BJ (cell line): ENCODE data around the gene GIPC1. TPM values are rescaled to one million over a fixed set of nuclear protein-coding genes. Genes with fewer than 3 reads are reported as not detected.

Experiments
- CTCF ChIA-PET: fragments of 350-600 bp; formaldehyde crosslinking; extraction: SDS; loops from one replicate; lab custom pipeline; 2021; ENCODE audit warnings: antibody characterized with exemption, inconsistent platforms; lab: Yijun Ruan, JAX
- POLR2A ChIA-PET: fragments of 300-600 bp; sonication (Branson Sonifier 250); formaldehyde crosslinking; extraction: SDS; loops from one replicate; lab custom pipeline; 2021; ENCODE audit warnings: antibody characterized with exemption; lab: Charles Lee
- DNase-seq: peaks from one replicate; pipeline ENCODE4 v3.0.0-alpha.2; 2011; ENCODE audit warnings: low read depth
- H3K27me3 ChIP-seq: 2 replicates; pipeline ENCODE4 v1.6.0; 2011; ENCODE audit warnings: low read length; ENCODE audit not compliant: control insufficient read depth, insufficient read depth
- H3K36me3 ChIP-seq: 2 replicates; pipeline ENCODE4 v1.5.1; 2011; ENCODE audit warnings: low read length; ENCODE audit not compliant: control insufficient read depth, insufficient read depth
- H3K4me3 ChIP-seq: 2 replicates; pipeline ENCODE4 v1.5.1; 2011; ENCODE audit warnings: low read depth, mild to moderate bottlenecking, control low read depth, low read length
- CTCF ChIP-seq: IDR thresholded peaks from 2 replicates; pipeline ENCODE4 v1.5.1; 2011; ENCODE audit warnings: low read depth, mild to moderate bottlenecking, control low read depth, inconsistent platforms, low read length, moderate library complexity; ENCODE audit not compliant: insufficient read depth
- polyA plus RNA-seq: library from polyadenylated mRNA; depleted of rRNA; stranded (reverse); fragments of >200 nt; gene quantifications from 2 replicates; pipeline ENCODE4 v1.2.3, GENCODE V29; 2011; rRNA removed
- small RNA-seq: library from RNA; depleted of rRNA; stranded (forward); fragments of <200 nt; gene quantifications from one replicate; pipeline ENCODE3, GENCODE V24; 2012; ENCODE audit warnings: low replicate concordance, low read depth; ENCODE audit not compliant: insufficient read length

Gene GIPC1
- polyA plus RNA-seq, 1 experiment: 119 TPM

GRCh38 chr19:14430712-14431111, 65.2 kb downstream of the GIPC1 start:
- ChIA-PET POLR2A (no interaction called here), CTCF (interaction anchor here (1.0 to 2.0 kb wide), 5 partner anchors 11 to 272 kb away, joined by 3 to 6 read pairs (median 4); no protein-coding TSS in a partner anchor)
- DNase-seq: no peak

GRCh38 chr19:14428882-14429416, 67.0 kb downstream of the GIPC1 start:
- ChIA-PET CTCF (interaction anchor here (1.2 kb wide), 1 partner anchor 43 kb away, joined by 7 read pairs; no protein-coding TSS in a partner anchor), POLR2A (no interaction called here)
- Histone ChIP-seq H3K4me3 (no peak overlapping the region), H3K36me3 (no peaks in the 10 kb centered on the region), H3K27me3 (no peaks in the 10 kb centered on the region)
- TF ChIP-seq CTCF: no peak
- DNase-seq: no peak

More at GRCh38 chr19:14430712-14431111, 65.2 kb downstream of the GIPC1 start:
- no peaks in the 10 kb centered on the region for H3K36me3 ChIP-seq
- H3K27me3 ChIP-seq: no peaks in the 10 kb centered on the region
- TF ChIP-seq CTCF: no peak
- no peak overlapping the region for H3K4me3 ChIP-seq

Small RNAs within 50 kb of the gene (small RNA-seq; reads per million reads assigned to genes)
- gene SNRPGP15: not detected

Other genes starting within 250 kb of the GIPC1 start
- gene ADGRE5, start 114.7 kb downstream of the GIPC1 start, polyA plus RNA-seq: 27.1 and 64.4 TPM in 2 replicates
- gene DDX39A, start 76.8 kb downstream of the GIPC1 start, polyA plus RNA-seq: 37.9 and 64.0 TPM in 2 replicates
- 73.5 and 117 TPM in 2 replicates for gene PKN1, start 62.8 kb downstream of the GIPC1 start, polyA plus RNA-seq
- 0.63 and 1.0 TPM in 2 replicates for gene PTGER1, start 20.8 kb downstream of the GIPC1 start, polyA plus RNA-seq
- gene DNAJB1, start 22.3 kb upstream of the GIPC1 start, polyA plus RNA-seq: 114 and 133 TPM in 2 replicates
- 63.2 and 95.9 TPM in 2 replicates for gene TECR, start 33.5 kb upstream of the GIPC1 start, polyA plus RNA-seq
- gene NDUFB7, start 75.9 kb upstream of the GIPC1 start, polyA plus RNA-seq: 135 and 147 TPM in 2 replicates
- gene CLEC17A, start 87.0 kb upstream of the GIPC1 start, polyA plus RNA-seq: not detected in 2 replicates
- not detected in 2 replicates for gene ADGRE3, start 178.7 kb upstream of the GIPC1 start, polyA plus RNA-seq
- gene ZNF333, start 193.9 kb upstream of the GIPC1 start, polyA plus RNA-seq: 12.2 and 16.4 TPM in 2 replicates